H9 (cell line): ENCODE measurements around the gene CLDN16. TPM values are rescaled to one million over a fixed set of nuclear protein-coding genes. Genes with fewer than 3 reads are reported as not detected.

ENCODE experiments used
- DNase-seq: peaks from one replicate; pipeline ENCODE4 v3.0.0-alpha.2; 2017
- H2AFZ ChIP-seq: one replicate; pipeline ENCODE4 v1.6.1; 2013; ENCODE audit warnings: mild to moderate bottlenecking, low read length, control low read depth, moderate library complexity
- H2AK5ac ChIP-seq: 2 replicates; pipeline ENCODE4 v1.6.1; 2013; ENCODE audit warnings: low read length, control low read depth, mixed read lengths; ENCODE audit not compliant: insufficient read length
- H2BK120ac ChIP-seq: one replicate; pipeline ENCODE4 v1.6.1; 2013; ENCODE audit warnings: low read depth, mild to moderate bottlenecking, low read length, control low read depth, inconsistent platforms; ENCODE audit not compliant: poor library complexity, severe bottlenecking
- H2BK12ac ChIP-seq: 2 replicates; pipeline ENCODE4 v1.6.1; 2013; ENCODE audit warnings: low read length, control low read depth, mixed read lengths, low read depth; ENCODE audit not compliant: insufficient read length
- H2BK15ac ChIP-seq: 2 replicates; pipeline ENCODE4 v1.6.1; 2013; ENCODE audit warnings: low read depth, low read length, control low read depth
- H2BK20ac ChIP-seq: one replicate; pipeline ENCODE4 v1.6.1; 2013; ENCODE audit warnings: low read depth, mild to moderate bottlenecking, low read length, control low read depth, inconsistent platforms; ENCODE audit not compliant: poor library complexity, severe bottlenecking
- H2BK5ac ChIP-seq: 2 replicates; pipeline ENCODE4 v1.6.1; 2013; ENCODE audit warnings: low read length, control low read depth, mixed read lengths; ENCODE audit not compliant: insufficient read length
- H3K14ac ChIP-seq: 2 replicates; pipeline ENCODE4 v1.6.1; 2013; ENCODE audit warnings: low read length, control low read depth; ENCODE audit not compliant: insufficient read depth
- H3K18ac ChIP-seq: 2 replicates; pipeline ENCODE4 v1.6.1; 2013; ENCODE audit warnings: low read depth, mild to moderate bottlenecking, mixed read lengths, low read length, control low read depth; ENCODE audit not compliant: insufficient read length
- H3K23ac ChIP-seq: 2 replicates; pipeline ENCODE4 v1.6.1; 2013; ENCODE audit warnings: low read length, control low read depth, mixed read lengths, low read depth; ENCODE audit not compliant: insufficient read length
- H3K23me2 ChIP-seq: 2 replicates; pipeline ENCODE4 v1.6.1; 2013; ENCODE audit warnings: low read depth, mild to moderate bottlenecking, mixed read lengths, low read length, control low read depth; ENCODE audit not compliant: insufficient read length, poor library complexity, severe bottlenecking
- H3K27ac ChIP-seq: 2 replicates; pipeline ENCODE4 v1.5.1; 2013; ENCODE audit warnings: low read length, control low read depth, mixed read lengths, low read depth; ENCODE audit not compliant: insufficient read length
- H3K27me3 ChIP-seq: 2 replicates; pipeline ENCODE4 v1.6.1; 2013; ENCODE audit warnings: low read length, control low read depth, inconsistent platforms; ENCODE audit not compliant: insufficient read depth
- H3K4ac ChIP-seq: 2 replicates; pipeline ENCODE4 v1.6.1; 2013; ENCODE audit warnings: low read depth, mild to moderate bottlenecking, control low read depth, inconsistent platforms, low read length, moderate library complexity
- H3K4me1 ChIP-seq: 2 replicates; pipeline ENCODE4 v1.6.1; 2013; ENCODE audit warnings: low read length, control low read depth, inconsistent platforms; ENCODE audit not compliant: insufficient read depth
- H3K4me2 ChIP-seq: 2 replicates; pipeline ENCODE4 v1.6.1; 2013; ENCODE audit warnings: low read length, control low read depth, mixed read lengths; ENCODE audit not compliant: insufficient read length, insufficient read depth
- H3K56ac ChIP-seq: 2 replicates; pipeline ENCODE4 v1.6.1; 2013; ENCODE audit warnings: low read depth, mild to moderate bottlenecking, mixed read lengths, low read length, control low read depth; ENCODE audit not compliant: insufficient read length
- H3K79me1 ChIP-seq: 2 replicates; pipeline ENCODE4 v1.6.1; 2013; ENCODE audit warnings: low read depth, mild to moderate bottlenecking, moderate library complexity, low read length, control low read depth, inconsistent platforms; ENCODE audit not compliant: insufficient read depth, poor library complexity, severe bottlenecking
- H3K79me2 ChIP-seq: 2 replicates; pipeline ENCODE4 v1.6.1; 2013; ENCODE audit warnings: low read length, control low read depth, inconsistent platforms; ENCODE audit not compliant: insufficient read depth
- H3K9ac ChIP-seq: 2 replicates; pipeline ENCODE4 v1.6.1; 2013; ENCODE audit warnings: low read length, control low read depth, mixed read lengths; ENCODE audit not compliant: insufficient read length; ENCODE audit errors: extremely low read depth
- H3K9me3 ChIP-seq: one replicate; pipeline ENCODE4 v1.6.1; 2013; ENCODE audit warnings: low read depth, low read length, inconsistent platforms; ENCODE audit not compliant: control insufficient read depth
- H3T11ph ChIP-seq: one replicate; pipeline ENCODE4 v1.6.1; 2013; ENCODE audit warnings: mild to moderate bottlenecking, low read length, control low read depth, inconsistent platforms
- H4K20me1 ChIP-seq: one replicate; pipeline ENCODE4 v1.6.1; 2013; ENCODE audit not compliant: control insufficient read depth, insufficient read length, insufficient read depth
- H4K5ac ChIP-seq: 2 replicates; pipeline ENCODE4 v1.6.1; 2013; ENCODE audit warnings: low read depth, mild to moderate bottlenecking, mixed read lengths, low read length, control low read depth; ENCODE audit not compliant: insufficient read length
- H4K8ac ChIP-seq: replicated peaks from 2 replicates; pipeline ENCODE4 v1.6.1; 2013; ENCODE audit warnings: low read length, control low read depth, mixed read lengths, low read depth; ENCODE audit not compliant: insufficient read length
- H4K91ac ChIP-seq: 2 replicates; pipeline ENCODE4 v1.6.1; 2013; ENCODE audit warnings: low read depth, mild to moderate bottlenecking, moderate library complexity, mixed read lengths, low read length, control low read depth; ENCODE audit not compliant: insufficient read length
- H3K27ac Mint-ChIP-seq, 3 experiments: 2 replicates in 2 of 3; 3 replicates in 1 of 3; pipeline ENCODE4 v1.8.0; 2020 to 2021; ENCODE audit warnings: mixed read lengths in 3 of 3, mild to moderate bottlenecking in 1 of 3, moderate library complexity in 1 of 3
- H3K27me3 Mint-ChIP-seq: 2 replicates; pipeline ENCODE4 v1.8.0; 2021; ENCODE audit warnings: low read depth, mild to moderate bottlenecking, moderate library complexity, mixed read lengths
- H3K36me3 Mint-ChIP-seq, 3 experiments: 2 replicates in 2 of 3; 3 replicates in 1 of 3; pipeline ENCODE4 v1.8.0; 2020 to 2021; ENCODE audit warnings: low read depth in 3 of 3, mixed read lengths in 3 of 3; ENCODE audit not compliant: insufficient read depth in 1 of 3
- H3K4me1 Mint-ChIP-seq, 2 experiments: 2 replicates each; pipeline ENCODE4 v1.8.0; 2020; ENCODE audit warnings: mixed read lengths in 2 of 2
- H3K4me3 Mint-ChIP-seq, 2 experiments: 2 replicates in 1 of 2; 3 replicates in 1 of 2; pipeline ENCODE4 v1.8.0; 2020 to 2021; ENCODE audit warnings: mild to moderate bottlenecking in 2 of 2, mixed read lengths in 2 of 2, moderate library complexity in 1 of 2
- H3K9me3 Mint-ChIP-seq, 2 experiments: 2 replicates in 1 of 2; 3 replicates in 1 of 2; pipeline ENCODE4 v1.8.0; 2020; ENCODE audit warnings: mild to moderate bottlenecking in 2 of 2, mixed read lengths in 2 of 2, moderate library complexity in 1 of 2
- CTCF ChIP-seq: fragments of 200-600 bp; sonication (generic); conservative IDR thresholded peaks from 3 replicates; pipeline ENCODE4 v1.8.0; 2021; ENCODE audit warnings: antibody characterized with exemption, mild to moderate bottlenecking
- WGBS: extraction: QIAGEN DNeasy Blood & Tissue Kit; methylation state at CpG from one replicate; pipeline ENCODE4 v1.1.7; 2013; ENCODE audit warnings: missing lambda C conversion rate, low lambda C conversion rate, mixed read lengths; ENCODE audit not compliant: insufficient read length; ENCODE audit errors: extremely low coverage; 5-methylcytosine and 5-hydroxymethylcytosine counted together
- total RNA-seq: library from RNA; stranded (reverse); gene quantifications from 2 replicates; pipeline ENCODE4 v1.2.1, GENCODE V29; 2021

The CLDN16 gene
- total RNA-seq, 1 experiment from 2014 or later: not detected

DNA sequence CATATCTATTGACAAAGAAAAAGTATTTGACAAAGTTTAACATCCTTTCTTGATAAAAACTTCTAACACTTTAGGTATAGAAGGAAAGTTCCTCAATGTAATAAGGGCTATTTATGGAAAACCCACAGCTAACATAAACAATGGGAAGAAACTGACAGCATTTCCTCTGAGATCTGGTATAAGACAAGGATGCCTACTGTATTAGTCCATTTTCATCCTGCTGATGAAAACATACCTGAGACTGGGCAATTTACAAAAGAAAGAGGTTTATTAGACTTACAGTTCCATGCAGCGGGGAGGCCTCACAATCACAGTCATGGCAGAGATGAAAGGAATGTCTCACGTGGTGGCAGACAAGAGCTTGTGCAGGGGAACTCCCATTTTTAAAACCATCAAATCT, 47.9 kb upstream of the CLDN16 start:
- TF ChIP-seq CTCF: no peak
- H3K18ac ChIP-seq: no peak overlapping the region
- no peak overlapping the region for H2AFZ ChIP-seq
- Mint-ChIP-seq H3K27me3 (no peaks in the 10 kb centered on the region), H3K4me3 (no peak overlapping the region), H3K4me1 (no peaks in the 10 kb centered on the region), H3K36me3 (no peaks in the 10 kb centered on the region; a peak in 1 of 7 replicates), H3K27ac (no peak overlapping the region), H3K9me3 (peaks cover 0 to 14% of the 10 kb centered on the region in 2 experiments; a peak in 3 of 5 replicates)
- DNase-seq: no peak
- H2BK15ac ChIP-seq: no peak overlapping the region
- H3K27ac ChIP-seq: no peak overlapping the region
- no peaks in the 10 kb centered on the region for H4K20me1 ChIP-seq
- no peak overlapping the region for H3K56ac ChIP-seq
- no peaks in the 10 kb centered on the region for H3K23me2 ChIP-seq
- no peaks in the 10 kb centered on the region for H3K79me2 ChIP-seq
- H3K79me1 ChIP-seq: no peaks in the 10 kb centered on the region
- H3K27me3 ChIP-seq: no peaks in the 10 kb centered on the region
- H3T11ph ChIP-seq: no peak overlapping the region
- H2BK20ac ChIP-seq: no peak overlapping the region
- H3K9ac ChIP-seq: no peak overlapping the region
- no peak overlapping the region for H2BK12ac ChIP-seq
- H2AK5ac ChIP-seq: no peak overlapping the region
- no peak overlapping the region for H4K5ac ChIP-seq
- no peak overlapping the region for H3K4me2 ChIP-seq
- H3K14ac ChIP-seq: no peak overlapping the region
- H2BK120ac ChIP-seq: no peak overlapping the region
- no peak overlapping the region for H2BK5ac ChIP-seq
- WGBS: no CpG with 5 or more reads among the region's 2 CpGs
- no peaks in the 10 kb centered on the region for H3K9me3 ChIP-seq
- no peak overlapping the region for H4K8ac ChIP-seq
- H4K91ac ChIP-seq: no peak overlapping the region
- no peak overlapping the region for H3K23ac ChIP-seq
- no peak overlapping the region for H3K4ac ChIP-seq
- no peaks in the 10 kb centered on the region for H3K4me1 ChIP-seq
